H1 (cell line): ENCODE data around the gene BBS9. TPM values are rescaled to one million over a fixed set of nuclear protein-coding genes. Genes with fewer than 3 reads are reported as not detected.

ENCODE experiments used
- CTCF ChIA-PET: fragments of 300-600 bp; sonication (Branson Sonifier 250); formaldehyde crosslinking; loops from one replicate; lab custom pipeline; 2021; ENCODE audit not compliant: partially characterized antibody; lab: Charles Lee
- POLR2A ChIA-PET: fragments of 300-600 bp; sonication (Branson Sonifier 250); formaldehyde crosslinking; loops from one replicate; lab custom pipeline; 2021; ENCODE audit warnings: inconsistent platforms; ENCODE audit not compliant: partially characterized antibody; lab: Charles Lee
- DNase-seq, 2 experiments: peaks; one replicate each; pipeline versions ENCODE4 v3.0.0 to v3.0.0-alpha.2; 2010 to 2022; ENCODE audit warnings: low spot score in 2 of 2, low read depth in 1 of 2, mixed read lengths in 1 of 2
- FAIRE-seq: peaks from 2 replicates; lab custom pipeline; 2011; peaks lifted over from hg19 to GRCh38; lab: Jason Lieb, UNC
- H2AFZ ChIP-seq: 2 replicates; pipeline ENCODE4 v1.8.1; 2012; ENCODE audit warnings: low read length, inconsistent platforms
- H2AK5ac ChIP-seq: 2 replicates; pipeline ENCODE4 v1.6.1; 2013; ENCODE audit warnings: low read depth, low read length
- H2BK120ac ChIP-seq: replicated peaks from 2 replicates; pipeline ENCODE3; 2013; ENCODE audit warnings: low read depth, low read length, inconsistent platforms
- H2BK12ac ChIP-seq: 2 replicates; pipeline ENCODE4 v1.6.1; 2013; ENCODE audit warnings: low read depth, low read length
- H2BK15ac ChIP-seq: 2 replicates; pipeline ENCODE4 v1.6.1; 2013; ENCODE audit warnings: low read length
- H2BK20ac ChIP-seq: 2 replicates; pipeline ENCODE4 v1.6.1; 2013; ENCODE audit warnings: low read length
- H2BK5ac ChIP-seq: 2 replicates; pipeline ENCODE4 v1.6.1; 2013; ENCODE audit warnings: low read depth, low read length
- H3K14ac ChIP-seq: 2 replicates; pipeline ENCODE4 v1.6.1; 2013; ENCODE audit warnings: inconsistent platforms; ENCODE audit not compliant: insufficient read length
- H3K18ac ChIP-seq: 2 replicates; pipeline ENCODE4 v1.6.1; 2013; ENCODE audit warnings: low read length; ENCODE audit errors: extremely low read depth
- H3K23ac ChIP-seq: 2 replicates; pipeline ENCODE4 v1.6.1; 2013; ENCODE audit warnings: inconsistent platforms; ENCODE audit not compliant: insufficient read length
- H3K23me2 ChIP-seq: 2 replicates; pipeline ENCODE4 v1.6.1; 2013; ENCODE audit warnings: low read depth, low read length
- H3K27ac ChIP-seq: 2 replicates; pipeline ENCODE4 v1.6.1; 2011; ENCODE audit warnings: low read depth, low read length, inconsistent platforms
- H3K27me3 ChIP-seq, 4 experiments: replicated peaks in 1 of 4; 1 replicate in 1 of 4; 2 replicates in 3 of 4; pipeline versions ENCODE4 v1.6.1 to v1.8.1; 2011 to 2013; ENCODE audit warnings: low read length in 3 of 4, mild to moderate bottlenecking in 3 of 4, inconsistent platforms in 2 of 4, mixed read lengths in 2 of 4, moderate library complexity in 1 of 4; ENCODE audit not compliant: control insufficient read depth in 3 of 4, insufficient read depth in 3 of 4; ENCODE audit errors: extremely low read depth in 1 of 4
- H3K36me3 ChIP-seq, 4 experiments: 2 replicates each; pipeline versions ENCODE4 v1.6.1 to v1.8.1; 2011 to 2013; ENCODE audit warnings: mild to moderate bottlenecking in 4 of 4, low read length in 3 of 4, moderate library complexity in 2 of 4, control low read depth in 1 of 4, inconsistent platforms in 1 of 4; ENCODE audit not compliant: insufficient read depth in 4 of 4, control insufficient read depth in 2 of 4
- H3K4ac ChIP-seq: replicated peaks from 2 replicates; pipeline ENCODE3; 2013; ENCODE audit warnings: low read length, low read depth, mixed read lengths, inconsistent platforms; ENCODE audit not compliant: insufficient read length
- H3K4me1 ChIP-seq, 4 experiments: replicated peaks in 1 of 4; 1 replicate in 1 of 4; 2 replicates in 3 of 4; pipeline versions ENCODE4 v1.6.1 to v1.8.1; 2011 to 2013; ENCODE audit warnings: low read length in 3 of 4, inconsistent platforms in 2 of 4, mixed read lengths in 1 of 4; ENCODE audit not compliant: insufficient read depth in 4 of 4, control insufficient read depth in 3 of 4
- H3K4me2 ChIP-seq, 2 experiments: 2 replicates each; pipeline versions ENCODE4 v1.6.1 to v1.8.1; 2011 to 2013; ENCODE audit warnings: low read depth in 2 of 2, low read length in 2 of 2, control low read depth in 1 of 2, inconsistent platforms in 1 of 2, mild to moderate bottlenecking in 1 of 2; ENCODE audit not compliant: insufficient read depth in 1 of 2
- H3K4me3 ChIP-seq, 4 experiments: fragments of 200-600, 300-600 bp in 1 of 4; sonication (generic), shearing (Covaris generic), sonication (Bioruptor Twin) in 1 of 4; 2 replicates each; pipeline versions ENCODE4 v1.5.1 to v1.8.1; 2011 to 2016; ENCODE audit warnings: low read length in 4 of 4, low read depth in 3 of 4, control low read depth in 2 of 4, inconsistent platforms in 2 of 4, mild to moderate bottlenecking in 2 of 4, mixed read lengths in 1 of 4, moderate library complexity in 1 of 4; ENCODE audit not compliant: insufficient read depth in 2 of 4; ENCODE audit errors: extremely low read depth in 1 of 4
- H3K56ac ChIP-seq: replicated peaks from 2 replicates; pipeline ENCODE3; 2013; ENCODE audit warnings: low read depth, mild to moderate bottlenecking, mixed read lengths, low read length, inconsistent platforms; ENCODE audit not compliant: insufficient read length
- H3K79me1 ChIP-seq: 2 replicates; pipeline ENCODE4 v1.6.1; 2013; ENCODE audit warnings: low read depth, low read length, control low read depth
- H3K79me2 ChIP-seq, 2 experiments: 2 replicates each; pipeline versions ENCODE4 v1.6.1 to v1.8.1; 2012 to 2013; ENCODE audit warnings: low read length in 2 of 2, mild to moderate bottlenecking in 2 of 2, inconsistent platforms in 1 of 2; ENCODE audit not compliant: insufficient read depth in 2 of 2, control insufficient read depth in 1 of 2
- H3K9ac ChIP-seq, 4 experiments: replicated peaks in 1 of 4; 1 replicate in 1 of 4; 2 replicates in 3 of 4; pipeline versions ENCODE4 v1.6.1 to v1.8.1; 2011 to 2013; ENCODE audit warnings: low read depth in 3 of 4, low read length in 3 of 4, control low read depth in 2 of 4, mild to moderate bottlenecking in 2 of 4, moderate library complexity in 2 of 4, inconsistent platforms in 1 of 4; ENCODE audit errors: extremely low read depth in 1 of 4
- H3K9me3 ChIP-seq, 2 experiments: 2 replicates each; pipeline versions ENCODE4 v1.6.1 to v1.8.1; 2012 to 2013; ENCODE audit warnings: mild to moderate bottlenecking in 2 of 2, moderate library complexity in 2 of 2, control low read depth in 1 of 2, inconsistent platforms in 1 of 2, low read depth in 1 of 2, low read length in 1 of 2, mixed read lengths in 1 of 2; ENCODE audit not compliant: insufficient read depth in 2 of 2
- H4K20me1 ChIP-seq, 2 experiments: replicated peaks in 1 of 2; 2 replicates each; pipeline versions ENCODE3 to v1.8.1; 2011 to 2013; ENCODE audit warnings: inconsistent platforms in 2 of 2, low read length in 2 of 2, mild to moderate bottlenecking in 1 of 2; ENCODE audit not compliant: insufficient read depth in 2 of 2, control insufficient read depth in 1 of 2
- H4K5ac ChIP-seq: 2 replicates; pipeline ENCODE4 v1.6.1; 2013; ENCODE audit warnings: low read length, low read depth, mixed read lengths, inconsistent platforms; ENCODE audit not compliant: insufficient read length
- H4K8ac ChIP-seq: 2 replicates; pipeline ENCODE4 v1.8.0; 2013; ENCODE audit warnings: mild to moderate bottlenecking, moderate library complexity, low read length, inconsistent platforms; ENCODE audit not compliant: insufficient read depth; ENCODE audit errors: extremely low read depth
- H4K91ac ChIP-seq: replicated peaks from 2 replicates; pipeline ENCODE3; 2013; ENCODE audit warnings: low read length, mixed read lengths, inconsistent platforms; ENCODE audit not compliant: insufficient read length
- ASH2L ChIP-seq: fragments of 200-600, 300-600 bp; sonication (generic); IDR thresholded peaks from one replicate; pipeline ENCODE4 v1.7.1; 2017; ENCODE audit warnings: low read length
- BACH1 ChIP-seq: IDR thresholded peaks from 2 replicates; pipeline ENCODE4 v1.6.1; 2012; ENCODE audit warnings: low read length, improper control_type of control experiment
- NANOG ChIP-seq: IDR thresholded peaks from 2 replicates; pipeline ENCODE4 v1.6.1; 2011; ENCODE audit warnings: low read length, low read depth, mild to moderate bottlenecking, inconsistent platforms; ENCODE audit not compliant: insufficient read depth, poor library complexity, severe bottlenecking
- SIN3A ChIP-seq, 2 experiments: IDR thresholded peaks in 1 of 2; conservative IDR thresholded peaks in 1 of 2; 2 replicates each; pipeline ENCODE4 v1.6.1; 2011 to 2012; ENCODE audit warnings: low read length in 2 of 2, improper control_type of control experiment in 1 of 2, low read depth in 1 of 2, mild to moderate bottlenecking in 1 of 2
- SP2 ChIP-seq: IDR thresholded peaks from 2 replicates; pipeline ENCODE4 v1.6.1; 2012; ENCODE audit warnings: mild to moderate bottlenecking, low read length, inconsistent platforms
- WGBS, 2 experiments: shearing (Covaris generic) in 1 of 2; methylation state at CpG; one replicate each; pipeline versions ENCODE4 v1.1.6 to v1.1.7; 2013 to 2015; ENCODE audit warnings: low lambda C conversion rate in 2 of 2, mixed read lengths in 2 of 2, inconsistent platforms in 1 of 2, low coverage in 1 of 2, missing lambda C conversion rate in 1 of 2; ENCODE audit not compliant: insufficient replicate concordance in 2 of 2, insufficient coverage in 1 of 2, insufficient read length in 1 of 2; ENCODE audit errors: extremely low coverage in 1 of 2, missing lambda C conversion rate in 1 of 2; 5-methylcytosine and 5-hydroxymethylcytosine counted together
- polyA plus RNA-seq, 7 experiments: library from polyadenylated mRNA; depleted of rRNA in 3 of 7; stranded (reverse) in 5 of 7; unstranded in 2 of 7; fragments of >200 nt in 5 of 7; fragments of 200-250 nt in 2 of 7; gene quantifications; 1 replicate in 5 of 7; 2 replicates in 1 of 7; 4 replicates in 1 of 7; pipeline versions ENCODE4 v1.2.1 to v1.2.3, GENCODE V29; 2011 to 2013; ENCODE audit warnings: missing spikeins in 2 of 7, mixed read lengths in 2 of 7
- total RNA-seq: library from RNA; stranded (reverse); fragmentation: NEBNext Ultra II Directional; extraction: Animal tissue kit (Norgen Biotek cat#: 25700); gene quantifications from 2 replicates; pipeline ENCODE4 v1.2.1, GENCODE V29; 2021
- TF ChIP-seq, protein P1 (sequence below): IDR thresholded peaks from 2 replicates; pipeline ENCODE4 v1.6.1; 2012; ENCODE audit warnings: inconsistent platforms

Gene BBS9
- total and polyA plus RNA-seq, 2 of the 8 experiments (the other 6 are each of a cell fraction or from before 2014, with no cell fraction given): 22.3 to 37.0 TPM

GRCh38 chr7:33326485-33326848 lies 197.1 kb downstream of the BBS9 start:
- Histone ChIP-seq H2BK12ac (no peak overlapping the region), H2BK5ac (no peak overlapping the region), H3K4me1 (no peaks in the 10 kb centered on the region), H3K4ac (no peak overlapping the region), H4K91ac (no peak overlapping the region), H3K9ac (no peak overlapping the region), H4K5ac (no peak overlapping the region)
- TF ChIP-seq SP2 (no peak), SIN3A (conservative IDR thresholded peaks at IDR 0.05 in 1 of 2, IDR thresholded peaks at IDR 0.05 in 1 of 2; ENCODE audit: low read depth in 1 of 2, low read length in 2 of 2) (no peak), ASH2L (no peak), BACH1 (no peak), NANOG (no peak)
- TF ChIP-seq, protein P1, sequence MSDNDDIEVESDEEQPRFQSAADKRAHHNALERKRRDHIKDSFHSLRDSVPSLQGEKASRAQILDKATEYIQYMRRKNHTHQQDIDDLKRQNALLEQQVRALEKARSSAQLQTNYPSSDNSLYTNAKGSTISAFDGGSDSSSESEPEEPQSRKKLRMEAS: no peak
- TF ChIP-seq, all 59 proteins: peak for 0
- POLR2A ChIA-PET: no interaction called here
- H3K23me2 ChIP-seq: no peaks in the 10 kb centered on the region
- H2AK5ac ChIP-seq: no peak overlapping the region
- no peak overlapping the region for H3K4me3 ChIP-seq
- no peaks in the 10 kb centered on the region for H3K79me1 ChIP-seq
- H3K27ac ChIP-seq: no peak overlapping the region
- no peak overlapping the region for H3K18ac ChIP-seq
- CTCF ChIA-PET: interaction anchor here (1.1 kb wide), 1 partner anchor 18 kb away, joined by 4 read pairs; no protein-coding TSS in a partner anchor
- no peaks in the 10 kb centered on the region for H3K36me3 ChIP-seq
- H2BK120ac ChIP-seq: no peak overlapping the region
- no peak overlapping the region for H3K14ac ChIP-seq
- no peaks in the 10 kb centered on the region for H3K9me3 ChIP-seq
- no peaks in the 10 kb centered on the region for H3K27me3 ChIP-seq
- FAIRE-seq (no peak), DNase-seq (no peak)
- H2AFZ ChIP-seq: no peak overlapping the region
- H3K56ac ChIP-seq: no peak overlapping the region
- WGBS, 2 experiments: 79% methylated on average over 3 of the region's 3 CpGs; no CpG with 5 or more reads in 1 of the 2 experiments
- H3K23ac ChIP-seq: no peak overlapping the region
- H2BK15ac ChIP-seq: no peak overlapping the region
- H3K79me2 ChIP-seq: no peaks in the 10 kb centered on the region
- no peak overlapping the region for H4K8ac ChIP-seq
- no peaks in the 10 kb centered on the region for H4K20me1 ChIP-seq
- H2BK20ac ChIP-seq: no peak overlapping the region
- H3K4me2 ChIP-seq: no peak overlapping the region
